HG02623 (cell line): ENCODE measurements around the gene MORN4.
"Not testable (repeated sequence)": the region's sequence is repeated elsewhere in the genome, so short reads cannot be mapped to it uniquely, and the experiment has no call there.

Source experiments
- ATAC-seq: cut with Tn5 transposase; IDR thresholded peaks from one replicate; pipeline ENCODE4 v1.9.1; 2021; ENCODE audit warnings: moderate library complexity; ENCODE audit not compliant: unreplicated experiment

Gene MORN4

DNA sequence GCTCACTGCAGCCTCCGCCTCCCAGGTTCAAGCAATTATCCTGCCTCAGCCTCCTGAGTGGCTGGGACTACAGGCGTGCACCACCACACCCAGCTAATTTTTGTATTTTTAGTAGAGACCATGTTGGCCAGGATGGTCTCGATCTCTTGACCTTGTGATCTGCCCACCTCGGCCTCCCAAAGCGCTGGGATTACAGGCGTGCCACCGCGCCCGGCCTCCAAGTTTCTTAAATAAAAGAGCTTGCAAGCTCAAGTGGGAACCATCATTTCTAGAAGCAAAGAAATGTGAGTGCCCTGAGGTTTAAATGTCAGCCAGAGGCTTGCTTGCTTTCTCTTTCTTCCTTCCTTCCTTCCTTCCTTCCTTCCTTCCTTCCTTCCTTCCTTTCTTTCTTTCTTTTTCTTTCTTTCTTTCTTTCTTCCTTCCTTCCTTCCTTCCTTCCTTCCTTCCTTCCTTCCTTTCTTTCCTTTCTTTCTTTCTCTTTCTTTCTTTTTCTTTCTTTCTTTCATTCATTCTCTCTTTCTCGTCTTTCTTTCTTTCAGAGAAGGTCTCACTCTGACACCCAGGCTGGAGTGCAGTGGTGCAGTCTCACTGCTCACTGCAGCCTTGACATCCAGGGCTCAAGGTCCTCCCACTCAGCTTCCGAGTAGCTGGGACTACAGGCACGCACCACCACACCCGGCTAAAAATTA is 9.3 kb upstream of the MORN4 start:
- ATAC-seq: not testable (repeated sequence)

- ATAC-seq: peak; percentile 10
These were observed 7.8 kb upstream of the MORN4 start for GRCh38 chr10:97640868-97641811.

- ATAC-seq: peak; percentile 98
These were observed 7.0 kb upstream of the MORN4 start, which contains the start of gene PI4K2A for GRCh38 chr10:97640174-97640867. Gene PI4K2A (plus strand): TSS chr10:97640671. CDS start chr10:97640743, 72 bp downstream.

GRCh38 chr10:97639090-97639489 is 5.8 kb upstream of the MORN4 start:
- ATAC-seq: not testable (repeated sequence)

DNA sequence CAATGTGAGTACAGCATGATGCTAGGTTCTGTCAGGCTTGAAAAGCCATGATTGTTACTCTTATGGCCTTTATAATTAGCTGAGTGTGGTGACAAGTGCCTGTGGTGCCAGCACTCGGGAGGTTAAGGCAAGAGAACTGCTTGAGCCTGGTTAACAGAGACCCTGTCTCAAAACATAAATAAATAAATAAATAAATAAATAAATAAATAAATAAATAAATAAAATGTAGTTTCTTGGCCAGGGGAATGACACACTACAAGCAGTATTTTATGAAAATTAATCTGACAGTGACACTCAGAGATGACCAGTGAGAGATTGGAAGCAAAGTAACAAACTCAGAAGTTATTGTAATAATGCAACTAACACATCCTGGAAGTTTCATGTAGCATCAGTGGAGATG is 2.3 kb upstream of the MORN4 start:
- ATAC-seq: no peak

- ATAC-seq: no peak
These were observed 621 bp upstream of the MORN4 start for GRCh38 chr10:97633921-97634320.

GRCh38 chr10:97631098-97631497 is 2.2 kb downstream of the MORN4 start:
- ATAC-seq: no peak

DNA sequence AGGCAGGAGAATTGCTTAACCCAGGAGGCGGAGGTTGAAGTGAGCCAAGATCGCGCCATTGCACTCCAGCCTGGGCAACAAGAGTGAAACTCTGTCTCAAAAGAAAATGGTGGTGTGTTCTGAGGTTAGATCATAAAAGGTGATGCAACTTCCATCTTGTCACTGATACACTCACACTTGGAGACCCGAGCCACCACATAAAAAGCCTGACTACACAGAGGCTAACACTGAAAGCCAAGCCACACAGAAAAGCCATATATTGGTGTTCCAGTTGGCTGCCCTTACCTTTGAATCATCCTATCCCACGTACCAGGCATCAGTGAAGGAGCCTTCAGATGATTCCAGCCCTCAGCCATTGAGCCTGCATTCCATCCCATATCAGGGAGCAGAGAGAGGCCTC is 4.0 kb downstream of the MORN4 start:
- no peak for ATAC-seq

DNA sequence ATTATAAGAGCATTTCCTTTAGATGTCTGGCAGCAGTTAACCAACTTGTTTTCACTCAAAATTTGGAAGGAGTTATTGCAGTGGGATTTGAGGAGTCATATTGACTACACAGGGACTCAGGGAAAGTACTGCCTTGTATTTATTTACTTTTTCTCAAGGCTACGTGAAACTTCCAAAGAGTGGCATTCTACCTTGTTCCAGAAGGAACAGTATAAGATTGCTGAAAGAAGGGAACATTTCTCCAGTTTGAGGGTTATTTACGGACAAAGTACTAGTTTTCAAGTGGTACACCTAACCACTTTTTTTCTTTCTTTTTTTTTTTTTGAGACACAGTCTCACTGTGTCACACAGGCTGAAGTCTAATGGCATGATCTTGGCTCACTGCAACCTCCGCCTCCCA is 5.1 kb downstream of the MORN4 start:
- ATAC-seq: no peak

GRCh38 chr10:97627731-97628130 is 5.6 kb downstream of the MORN4 start:
- no peak for ATAC-seq

GRCh38 chr10:97623277-97623676 is 10.0 kb downstream of the MORN4 start:
- ATAC-seq: no peak

GRCh38 chr10:97618733-97619132 is 14.6 kb downstream of the MORN4 start:
- no peak for ATAC-seq

DNA sequence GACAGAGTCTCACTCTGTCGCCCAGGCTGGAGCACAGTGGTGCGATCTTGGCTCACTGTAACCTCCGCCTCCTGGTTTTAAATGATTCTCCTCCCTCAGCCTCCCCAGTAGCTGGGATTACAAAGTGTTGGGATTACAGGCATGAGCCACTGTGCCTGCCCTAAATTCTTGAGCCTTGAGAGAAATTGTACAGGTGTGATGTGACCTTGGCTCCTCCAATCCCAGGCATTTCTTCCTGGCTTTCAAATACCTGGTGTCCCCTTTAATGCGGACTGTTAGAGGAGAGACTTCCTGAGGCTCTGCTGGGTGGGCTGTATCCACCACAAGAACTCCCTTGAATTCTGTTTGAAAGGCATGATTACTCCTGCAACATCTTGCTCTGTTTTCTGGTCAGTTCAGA is 15.0 kb downstream of the MORN4 start:
- ATAC-seq: no peak

GRCh38 chr10:97612386-97612785 is 20.9 kb downstream of the MORN4 start:
- ATAC-seq: no peak

DNA sequence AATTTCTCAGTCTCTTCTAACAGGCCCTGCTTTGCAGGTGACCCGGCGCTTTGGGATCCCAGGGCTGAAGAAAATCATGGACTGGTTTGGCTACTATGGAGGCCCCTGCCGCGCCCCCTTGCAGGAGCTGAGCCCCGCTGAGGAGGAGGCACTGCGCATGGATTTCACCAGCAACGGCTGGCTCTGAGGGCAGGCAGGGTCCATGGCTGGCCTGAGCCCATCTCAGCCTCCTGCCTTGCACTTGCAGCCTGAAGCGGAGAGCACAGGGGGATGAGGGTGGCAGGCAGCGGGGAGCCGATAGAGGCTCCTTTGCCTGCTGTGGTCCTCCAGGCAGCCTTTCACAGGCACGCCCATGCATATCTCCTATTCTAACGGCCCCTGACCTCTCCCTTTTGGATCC is 21.8 kb downstream of the MORN4 start:
- no peak for ATAC-seq

DNA sequence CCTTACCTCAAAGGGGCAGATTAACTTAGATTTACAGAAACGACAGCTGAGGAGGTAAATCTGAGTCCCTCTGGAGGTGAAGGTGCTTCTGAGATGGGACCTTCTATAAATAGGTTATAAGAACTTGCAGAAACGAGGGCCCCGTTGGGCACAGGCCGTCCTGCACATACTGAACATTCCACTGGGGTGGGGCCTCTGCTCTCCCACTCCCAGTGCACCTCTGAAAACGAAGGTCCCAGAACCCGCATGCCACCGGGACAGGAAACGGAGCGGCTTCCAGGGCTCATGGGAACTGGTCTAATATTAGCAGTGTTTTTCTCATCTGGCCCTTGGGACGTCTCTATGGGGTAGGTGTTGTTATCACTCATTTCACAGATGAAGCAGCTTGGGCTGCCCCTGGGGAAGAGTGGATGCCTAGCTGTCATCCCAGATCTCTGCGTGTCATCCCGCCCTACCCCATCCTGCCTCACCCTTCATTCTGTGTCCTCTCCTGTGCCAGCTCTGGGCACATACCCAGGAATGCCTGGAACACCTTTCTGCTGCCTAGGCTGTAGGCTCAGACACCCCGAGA is 24.2 kb downstream of the MORN4 start:
- no peak for ATAC-seq

- ATAC-seq: no peak
These were observed 26.1 kb downstream of the MORN4 start for GRCh38 chr10:97607095-97607636.

DNA sequence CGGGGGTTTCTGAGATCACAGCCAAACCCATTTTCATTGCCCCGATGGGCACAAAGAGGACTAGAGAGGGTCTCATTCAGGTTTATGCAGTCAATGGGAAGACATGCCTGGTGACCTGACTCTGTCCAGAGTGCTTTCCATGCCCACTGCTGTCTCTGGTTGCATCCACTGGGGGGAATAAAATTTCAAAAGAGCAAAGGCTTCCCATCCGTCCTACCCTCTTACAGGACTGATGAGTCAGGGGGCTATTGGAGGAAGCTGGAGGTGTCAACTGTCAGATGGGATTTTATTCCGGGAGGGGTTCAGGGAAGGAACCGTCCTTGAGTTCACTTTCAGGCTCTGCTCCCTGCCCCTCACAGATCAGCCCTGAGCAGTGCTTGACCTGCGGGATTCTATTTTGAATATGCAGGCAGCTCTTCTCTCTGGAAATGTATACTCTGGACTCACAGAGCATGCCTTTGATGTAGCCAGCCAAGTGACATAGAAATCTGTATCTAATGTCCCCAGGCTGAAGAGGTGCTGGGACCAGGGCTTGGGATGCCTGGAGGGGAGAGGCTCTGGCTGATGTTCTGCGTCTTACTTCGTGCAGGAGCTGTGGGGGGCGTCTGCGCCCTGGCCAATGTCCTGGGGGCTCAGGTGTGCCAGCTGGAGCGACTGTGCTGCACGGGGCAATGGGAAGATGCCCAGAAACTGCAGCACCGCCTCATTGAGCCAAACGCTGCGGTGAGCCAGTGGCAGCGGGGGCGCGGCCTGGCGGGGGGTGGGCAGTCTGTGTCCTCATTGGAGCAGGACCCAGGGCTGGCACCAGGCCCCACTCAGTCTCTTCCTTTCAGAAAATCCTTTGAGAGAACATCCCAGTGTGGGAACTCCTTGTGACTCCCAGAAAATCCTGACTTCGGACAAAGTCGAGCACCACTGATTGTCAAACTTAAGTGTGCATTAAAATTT is 31.8 kb downstream of the MORN4 start:
- ATAC-seq: no peak

GRCh38 chr10:97600616-97601015 is 32.7 kb downstream of the MORN4 start:
- no peak for ATAC-seq

DNA sequence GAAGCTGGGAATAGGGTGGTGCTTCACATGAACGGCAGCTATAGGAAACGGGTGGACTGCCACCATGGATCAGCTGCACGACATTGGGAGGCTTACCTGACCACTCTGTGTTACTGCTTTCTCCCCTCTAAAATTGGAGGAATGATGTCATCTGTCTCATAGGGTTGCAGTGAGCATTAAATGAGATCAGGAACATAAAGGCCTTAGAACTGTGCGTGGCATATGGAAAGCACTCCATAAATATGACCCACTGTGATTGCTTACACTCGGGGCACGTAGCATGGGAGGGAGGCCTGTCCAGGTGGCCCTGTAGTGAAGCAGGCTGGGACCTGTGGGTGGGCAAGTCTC is 34.1 kb downstream of the MORN4 start:
- no peak for ATAC-seq
